Neuron (in vitro differentiated cells): ENCODE measurements around the gene NTN4.
"Not testable (repeated sequence)": the region's sequence is repeated elsewhere in the genome, so short reads cannot be mapped to it uniquely, and the experiment has no call there.

Source experiments
- H2AFZ ChIP-seq: one replicate; pipeline ENCODE4 v1.6.1; 2013; ENCODE audit warnings: low read depth, mild to moderate bottlenecking, inconsistent platforms, low read length, moderate library complexity
- H3K27me3 ChIP-seq: one replicate; pipeline ENCODE4 v1.6.1; 2013; ENCODE audit warnings: low read length; ENCODE audit not compliant: insufficient read depth
- H3K36me3 ChIP-seq: one replicate; pipeline ENCODE4 v1.6.1; 2013; ENCODE audit warnings: low read length; ENCODE audit not compliant: insufficient read depth
- H3K4me1 ChIP-seq: one replicate; pipeline ENCODE4 v1.6.1; 2013; ENCODE audit warnings: low read length; ENCODE audit not compliant: insufficient read depth
- H3K4me3 ChIP-seq: 2 replicates; pipeline ENCODE4 v1.5.1; 2013; ENCODE audit warnings: mild to moderate bottlenecking, low read length, moderate library complexity
- H3K9me3 ChIP-seq: one replicate; pipeline ENCODE4 v1.6.1; 2013; ENCODE audit warnings: low read length

The NTN4 gene

GRCh38 chr12:95759039-95759438 is 31.5 kb downstream of the NTN4 start:
- H3K4me3 ChIP-seq = no peak overlapping the region
- no peak overlapping the region for H2AFZ ChIP-seq
- H3K36me3 ChIP-seq = no peaks in the 10 kb centered on the region
- peaks cover 8% of the 10 kb centered on the region for H3K27me3 ChIP-seq
- H3K4me1 ChIP-seq = no peaks in the 10 kb centered on the region
- no peaks in the 10 kb centered on the region for H3K9me3 ChIP-seq

GRCh38 chr12:95756362-95756761 is 34.2 kb downstream of the NTN4 start:
- H3K4me3 ChIP-seq = no peak overlapping the region
- no peaks in the 10 kb centered on the region for H3K27me3 ChIP-seq
- H3K9me3 ChIP-seq = no peaks in the 10 kb centered on the region
- H2AFZ ChIP-seq = no peak overlapping the region
- no peaks in the 10 kb centered on the region for H3K4me1 ChIP-seq
- H3K36me3 ChIP-seq = no peaks in the 10 kb centered on the region

- Histone ChIP-seq H3K4me3 (no peak overlapping the region), H3K27me3 (no peaks in the 10 kb centered on the region), H3K9me3 (no peaks in the 10 kb centered on the region), H3K36me3 (no peaks in the 10 kb centered on the region), H2AFZ (no peak overlapping the region), H3K4me1 (no peaks in the 10 kb centered on the region)
Observed at GRCh38 chr12:95755261-95755865, 35.2 kb downstream of the NTN4 start.

GRCh38 chr12:95746062-95746461 is 44.5 kb downstream of the NTN4 start:
- not testable (repeated sequence) for H3K4me3 ChIP-seq, H3K9me3 ChIP-seq, H3K36me3 ChIP-seq, H3K4me1 ChIP-seq, H2AFZ ChIP-seq, H3K27me3 ChIP-seq

GRCh38 chr12:95742586-95742985 is 48.0 kb downstream of the NTN4 start:
- H3K27me3 ChIP-seq = no peaks in the 10 kb centered on the region
- H3K36me3 ChIP-seq = no peaks in the 10 kb centered on the region
- H3K4me3 ChIP-seq = no peak overlapping the region
- no peaks in the 10 kb centered on the region for H3K9me3 ChIP-seq
- H2AFZ ChIP-seq = no peak overlapping the region
- H3K4me1 ChIP-seq = no peaks in the 10 kb centered on the region

- H3K9me3 ChIP-seq = no peaks in the 10 kb centered on the region
- H3K36me3 ChIP-seq = no peaks in the 10 kb centered on the region
- H3K4me3 ChIP-seq = no peak overlapping the region
- H3K27me3 ChIP-seq = peaks cover 6% of the 10 kb centered on the region
- H3K4me1 ChIP-seq = no peaks in the 10 kb centered on the region
- no peak overlapping the region for H2AFZ ChIP-seq
Observed at GRCh38 chr12:95741635-95742034, 48.9 kb downstream of the NTN4 start.

- Histone ChIP-seq H3K9me3 (no peaks in the 10 kb centered on the region), H2AFZ (no peak overlapping the region), H3K4me1 (no peaks in the 10 kb centered on the region), H3K36me3 (no peaks in the 10 kb centered on the region), H3K4me3 (no peak overlapping the region), H3K27me3 (peaks cover 6% of the 10 kb centered on the region)
Observed at GRCh38 chr12:95740751-95741150, 49.8 kb downstream of the NTN4 start.

GRCh38 chr12:95739561-95740313 is 50.8 kb downstream of the NTN4 start:
- Histone ChIP-seq H3K9me3 (no peaks in the 10 kb centered on the region), H3K4me1 (no peaks in the 10 kb centered on the region), H3K4me3 (no peak overlapping the region), H3K36me3 (no peaks in the 10 kb centered on the region), H3K27me3 (peaks cover 6% of the 10 kb centered on the region), H2AFZ (no peak overlapping the region)

GRCh38 chr12:95738024-95738611 is 52.4 kb downstream of the NTN4 start:
- Histone ChIP-seq H3K4me1 (no peaks in the 10 kb centered on the region), H3K9me3 (no peaks in the 10 kb centered on the region), H3K4me3 (no peak overlapping the region), H3K36me3 (no peaks in the 10 kb centered on the region), H2AFZ (no peak overlapping the region), H3K27me3 (peaks cover 6% of the 10 kb centered on the region)

- no peak overlapping the region for H3K4me3 ChIP-seq
- no peak overlapping the region for H2AFZ ChIP-seq
- no peaks in the 10 kb centered on the region for H3K36me3 ChIP-seq
- peaks cover 8% of the 10 kb centered on the region for H3K27me3 ChIP-seq
- H3K4me1 ChIP-seq = no peaks in the 10 kb centered on the region
- no peaks in the 10 kb centered on the region for H3K9me3 ChIP-seq
Observed at GRCh38 chr12:95736631-95737030, 53.9 kb downstream of the NTN4 start.

- not testable (repeated sequence) for H3K27me3 ChIP-seq, H3K9me3 ChIP-seq, H3K36me3 ChIP-seq, H3K4me1 ChIP-seq, H3K4me3 ChIP-seq, H2AFZ ChIP-seq
Observed at GRCh38 chr12:95735728-95736127, 54.8 kb downstream of the NTN4 start.

GRCh38 chr12:95733141-95733825 is 57.3 kb downstream of the NTN4 start:
- peaks cover 8% of the 10 kb centered on the region for H3K27me3 ChIP-seq
- H2AFZ ChIP-seq = no peak overlapping the region
- no peaks in the 10 kb centered on the region for H3K36me3 ChIP-seq
- H3K4me3 ChIP-seq = no peak overlapping the region
- H3K4me1 ChIP-seq = no peaks in the 10 kb centered on the region
- no peaks in the 10 kb centered on the region for H3K9me3 ChIP-seq

- Histone ChIP-seq H3K36me3 (no peaks in the 10 kb centered on the region), H3K27me3 (peaks cover 2% of the 10 kb centered on the region), H3K9me3 (no peaks in the 10 kb centered on the region), H3K4me1 (no peaks in the 10 kb centered on the region), H3K4me3 (no peak overlapping the region), H2AFZ (no peak overlapping the region)
Observed at GRCh38 chr12:95731519-95731958, 59.0 kb downstream of the NTN4 start.
